Fibroblast of peridontal ligament (primary cell): ENCODE measurements around the gene LRP1.
"Not testable (repeated sequence)": the region's sequence is repeated elsewhere in the genome, so short reads cannot be mapped to it uniquely, and the experiment has no call there.

Experiments used
- DNase-seq: peaks from one replicate; pipeline ENCODE4 v3.0.0-alpha.2; 2010; ENCODE audit errors: extremely low read depth

Gene LRP1

GRCh38 chr12:57111031-57111734 lies 17.1 kb upstream of the LRP1 start, which contains the start of gene STAT6:
Gene STAT6, minus strand, starts transcription at chr12:57111362. Its CDS starts 3,084 bp downstream, at chr12:57108278.
- DNase-seq: peak; percentile 86

- no peak for DNase-seq
These were observed 15.6 kb upstream of the LRP1 start for GRCh38 chr12:57112492-57113294.

- no peak for DNase-seq
These were observed 11.6 kb upstream of the LRP1 start for GRCh38 chr12:57116580-57117281.

- no peak for DNase-seq
These were observed 9.5 kb upstream of the LRP1 start for GRCh38 chr12:57118711-57119271.

- DNase-seq: no peak
These were observed 8.8 kb upstream of the LRP1 start for GRCh38 chr12:57119294-57120085.

- DNase-seq: not testable (repeated sequence)
These were observed 7.6 kb upstream of the LRP1 start for GRCh38 chr12:57120718-57121117.

GRCh38 chr12:57123813-57124212 lies 4.5 kb upstream of the LRP1 start:
- DNase-seq: no peak

- peak; percentile 80 for DNase-seq
These were observed 3.9 kb upstream of the LRP1 start for GRCh38 chr12:57124261-57124877.

- DNase-seq: no peak
These were observed 2.2 kb upstream of the LRP1 start for GRCh38 chr12:57126061-57126460.

- DNase-seq: no peak
These were observed 1.7 kb upstream of the LRP1 start for GRCh38 chr12:57126561-57126960.

GRCh38 chr12:57127101-57127725 lies 1.1 kb upstream of the LRP1 start:
- no peak for DNase-seq

- no peak for DNase-seq
These were observed 400 bp downstream of the LRP1 start for GRCh38 chr12:57128519-57129247.

- DNase-seq: no peak
These were observed 1.1 kb downstream of the LRP1 start for GRCh38 chr12:57129321-57129842.

GRCh38 chr12:57129889-57130288 lies 1.6 kb downstream of the LRP1 start:
- peak; percentile 78 for DNase-seq

GRCh38 chr12:57130941-57131340 lies 2.7 kb downstream of the LRP1 start:
- DNase-seq: no peak

GRCh38 chr12:57131896-57132744 lies 3.8 kb downstream of the LRP1 start:
- DNase-seq: no peak

- DNase-seq: peak; percentile 69
These were observed 4.8 kb downstream of the LRP1 start for GRCh38 chr12:57133013-57133569.

- no peak for DNase-seq
These were observed 5.6 kb downstream of the LRP1 start for GRCh38 chr12:57133916-57134315.
